OCI-LY1 (cell line): Measurements from ENCODE around the gene ARFIP1.

Experiments
- CTCF ChIP-seq: fragments of 200-600 bp; sonication (generic), shearing (Covaris generic); IDR thresholded peaks from 2 replicates; pipeline ENCODE4 v1.5.1; 2017; ENCODE audit warnings: mild to moderate bottlenecking, antibody characterized with exemption, low read length, moderate library complexity, mixed read lengths
- EZH2 ChIP-seq: fragments of 200-600 bp; sonication (generic), shearing (Covaris generic); IDR thresholded peaks from 2 replicates; pipeline ENCODE4 v1.8.0; 2017; ENCODE audit warnings: borderline replicate concordance, mixed run types, mild to moderate bottlenecking, antibody characterized with exemption, low read length, moderate library complexity, mixed read lengths

- no peak for TF ChIP-seq EZH2
- TF ChIP-seq CTCF, result no peak
Observed at GRCh38 chr4:152836936-152837335, 57.2 kb downstream of the ARFIP1 start.
